Gastrocnemius medialis (tissue), 4 donors: Measurements from ENCODE around the gene EVL.

Experiments used
- CTCF ChIP-seq, 5 experiments: fragments of 450-650 bp in 3 of 5; fragments of 200-600 bp in 2 of 5; sonication (generic) in 2 of 5; IDR thresholded peaks in 4 of 5; conservative IDR thresholded peaks in 1 of 5; 1 replicate in 4 of 5; 2 replicates in 1 of 5; pipeline ENCODE4 v1.5.1; 2016 to 2019; ENCODE audit warnings: antibody characterized with exemption in 5 of 5, mild to moderate bottlenecking in 3 of 5, moderate library complexity in 3 of 5
- POLR2A ChIP-seq, 2 donors: fragments of 450-650 bp; IDR thresholded peaks; one replicate each; pipeline ENCODE4 v1.6.1; 2017; ENCODE audit warnings: antibody characterized with exemption in 2 of 2, mild to moderate bottlenecking in 2 of 2, moderate library complexity in 2 of 2

- TF ChIP-seq POLR2A (IDR thresholded peaks at IDR 0.05), result no peak
- TF ChIP-seq CTCF (IDR thresholded peaks at IDR 0.05 in 4 of 5, conservative IDR thresholded peaks at IDR 0.05 in 1 of 5), result no peak
These were observed 75.3 kb downstream of the EVL start for GRCh38 chr14:100140452-100141078.
